HEK293 (cell line): Measurements from ENCODE around the gene PTPRN2.
"Not testable (repeated sequence)": the region's sequence is repeated elsewhere in the genome, so short reads cannot be mapped to it uniquely, and the experiment has no call there.

Experiments
- CTCF ChIA-PET: fragments of 350-600 bp; formaldehyde crosslinking; extraction: SDS; loops from one replicate; lab custom pipeline; 2021; ENCODE audit warnings: antibody characterized with exemption; lab: Yijun Ruan, JAX
- POLR2A ChIA-PET: fragments of 300-600 bp; formaldehyde crosslinking; extraction: SDS; loops from one replicate; lab custom pipeline; 2020; ENCODE audit warnings: antibody characterized with exemption, inconsistent platforms; lab: Yijun Ruan, JAX
- H3K27ac ChIP-seq: fragments of 200-500 bp; sonication (Bioruptor generic); 2 replicates; pipeline ENCODE4 v1.5.1; 2014; ENCODE audit warnings: low read depth, low read length, control low read depth, inconsistent platforms; ENCODE audit errors: extremely low read depth
- H3K36me3 ChIP-seq, 2 experiments: fragments of 200-500 bp in 1 of 2; sonication (Bioruptor generic) in 1 of 2; 1 replicate in 1 of 2; 2 replicates in 1 of 2; pipeline ENCODE4 v1.5.1; 2014 to 2017; ENCODE audit warnings: inconsistent platforms in 2 of 2, low read length in 2 of 2; ENCODE audit not compliant: control insufficient read depth in 2 of 2, insufficient read depth in 1 of 2
- H3K4me1 ChIP-seq: fragments of 200-500 bp; sonication (Bioruptor generic); 2 replicates; pipeline ENCODE4 v1.5.1; 2014; ENCODE audit warnings: mild to moderate bottlenecking, low read length, inconsistent platforms; ENCODE audit not compliant: control insufficient read depth, insufficient read depth
- H3K4me3 ChIP-seq: 2 replicates; pipeline ENCODE4 v1.5.1; 2011; ENCODE audit warnings: low read depth, mild to moderate bottlenecking, control low read depth, low read length, moderate library complexity
- H3K9me3 ChIP-seq: fragments of 200-500 bp; sonication (Bioruptor generic); 2 replicates; pipeline ENCODE4 v1.5.1; 2014; ENCODE audit warnings: low read depth, low read length, inconsistent platforms; ENCODE audit not compliant: control insufficient read depth, insufficient read depth
- BCL6B ChIP-seq: fragments of 450-650 bp; formaldehyde crosslinking; IDR thresholded peaks from 2 replicates; pipeline ENCODE4 v1.5.1; 2017; ENCODE audit warnings: missing biosample characterization, missing genetic modification characterization
- HIC1 ChIP-seq: fragments of 450-650 bp; formaldehyde crosslinking; IDR thresholded peaks from 2 replicates; pipeline ENCODE4 v1.5.1; 2016; ENCODE audit warnings: missing biosample characterization, missing genetic modification characterization
- HOXA7 ChIP-seq: sonication (generic); formaldehyde crosslinking; IDR thresholded peaks from 2 replicates; pipeline ENCODE4 v1.8.1; 2022; ENCODE audit warnings: missing genetic modification reagents, borderline replicate concordance
- TRIM28 ChIP-seq: IDR thresholded peaks from 2 replicates; pipeline ENCODE4 v1.6.1; 2011; ENCODE audit warnings: low read length, control low read depth, borderline replicate concordance
- ZBTB11 ChIP-seq: fragments of 450-650 bp; formaldehyde crosslinking; conservative IDR thresholded peaks from 2 replicates; pipeline ENCODE4 v1.5.1; 2016; ENCODE audit warnings: low read depth, missing biosample characterization, missing genetic modification characterization
- ZNF132 ChIP-seq: fragments of 450-650 bp; formaldehyde crosslinking; IDR thresholded peaks from 2 replicates; pipeline ENCODE4 v1.5.1; 2017; ENCODE audit warnings: missing biosample characterization, missing genetic modification characterization, borderline replicate concordance
- ZNF221 ChIP-seq: fragments of 450-650 bp; formaldehyde crosslinking; IDR thresholded peaks from 2 replicates; pipeline ENCODE4 v1.5.1; 2017; ENCODE audit warnings: missing biosample characterization, missing genetic modification characterization, borderline replicate concordance
- ZNF280D ChIP-seq: fragments of 450-650 bp; formaldehyde crosslinking; IDR thresholded peaks from 2 replicates; pipeline ENCODE4 v1.5.1; 2016; ENCODE audit warnings: missing biosample characterization, missing genetic modification characterization
- ZNF518A ChIP-seq: fragments of 450-650 bp; formaldehyde crosslinking; conservative IDR thresholded peaks from 2 replicates; pipeline ENCODE4 v1.5.1; 2016; ENCODE audit warnings: low read depth, missing biosample characterization, missing genetic modification characterization
- ZNF660 ChIP-seq: fragments of 450-650 bp; IDR thresholded peaks from 2 replicates; pipeline ENCODE4 v1.5.1; 2018; ENCODE audit warnings: missing biosample characterization, mild to moderate bottlenecking, missing genetic modification characterization

PTPRN2 gene

GRCh38 chr7:158343526-158343925, 244.1 kb downstream of the PTPRN2 start (continued):
- TF ChIP-seq HIC1 (tag by site-specific recombination): no peak
- no peak for TF ChIP-seq ZNF132
- no peak for TF ChIP-seq HOXA7
- no peak for TF ChIP-seq ZNF221 (tag by site-specific recombination)
- TF ChIP-seq BCL6B: no peak
- TF ChIP-seq ZNF660: no peak
- TF ChIP-seq ZNF280D (tag by site-specific recombination): no peak
- no peak for TF ChIP-seq ZNF518A (tag by site-specific recombination)
- TF ChIP-seq TRIM28: no peak
- no peak for TF ChIP-seq ZBTB11 (tag by site-specific recombination)

- H3K36me3 ChIP-seq, POLR2A ChIA-PET, H3K4me3 ChIP-seq, H3K9me3 ChIP-seq, H3K4me1 ChIP-seq, H3K27ac ChIP-seq: not testable (repeated sequence)
- CTCF ChIA-PET: interaction anchor here (0.7 kb wide), 1 partner anchor 271 kb away, joined by 3 read pairs; no protein-coding TSS in a partner anchor
Observed at GRCh38 chr7:158341097-158341496, 246.5 kb downstream of the PTPRN2 start.

- H3K27ac ChIP-seq, H3K4me3 ChIP-seq, H3K9me3 ChIP-seq, H3K36me3 ChIP-seq, CTCF ChIA-PET, H3K4me1 ChIP-seq, POLR2A ChIA-PET: not testable (repeated sequence)
Observed at GRCh38 chr7:158336952-158337351, 250.7 kb downstream of the PTPRN2 start.

- H3K4me3 ChIP-seq, CTCF ChIA-PET, H3K4me1 ChIP-seq, H3K9me3 ChIP-seq, H3K27ac ChIP-seq, H3K36me3 ChIP-seq, POLR2A ChIA-PET: not testable (repeated sequence)
Observed at GRCh38 chr7:158332516-158332915, 255.1 kb downstream of the PTPRN2 start.

- H3K9me3 ChIP-seq, POLR2A ChIA-PET, H3K4me3 ChIP-seq, H3K36me3 ChIP-seq, H3K27ac ChIP-seq, H3K4me1 ChIP-seq: not testable (repeated sequence)
- CTCF ChIA-PET: interaction anchor here (0.6 to 0.7 kb wide), 2 partner anchors 10 to 953 kb away, joined by 3 to 4 read pairs; no protein-coding TSS in a partner anchor
Observed at GRCh38 chr7:158331826-158332450, 255.7 kb downstream of the PTPRN2 start.
